NB4 (cell line): Measurements from ENCODE around the gene AHRR.

Experiments used
- CTCF ChIP-seq: IDR thresholded peaks from one replicate; pipeline ENCODE4 v1.5.1; 2012; ENCODE audit warnings: low read depth, low read length
- MAX ChIP-seq: IDR thresholded peaks from 2 replicates; pipeline ENCODE4 v1.6.1; 2011; ENCODE audit warnings: low read depth, low read length
- MYC ChIP-seq: IDR thresholded peaks from 2 replicates; pipeline ENCODE4 v1.6.1; 2011; ENCODE audit warnings: low read depth, low read length
- POLR2A ChIP-seq: IDR thresholded peaks from 2 replicates; pipeline ENCODE4 v1.6.1; 2011; ENCODE audit warnings: mild to moderate bottlenecking; ENCODE audit not compliant: insufficient read length; ENCODE audit errors: extremely low read depth

- TF ChIP-seq POLR2A (no peak), CTCF (no peak), MAX (no peak), MYC (no peak)
Observed at GRCh38 chr5:477247-477646, 155.7 kb downstream of the AHRR start.
